GOT3 (cell line): ENCODE measurements around the gene ZNF491.
A peak's percentile ranks its signal among the peaks of the same experiment; 100 is the strongest.
"Not testable (repeated sequence)": the region's sequence is repeated elsewhere in the genome, so short reads cannot be mapped to it uniquely, and the experiment has no call there.

Experiments used
- DNase-seq: peaks from one replicate; lab custom pipeline; 2025; ENCODE audit warnings: mixed read lengths; lab: John Stamatoyannopoulos, UW

Gene ZNF491

GRCh38 chr19:11798391-11799330 is at the start of gene ZNF491:
TSS of gene ZNF491 (plus strand) at chr19:11798523. CDS start at chr19:11805954, 7,431 bp downstream.
- peak; percentile 49 for DNase-seq

- no peak for DNase-seq
Observed at GRCh38 chr19:11749751-11750150, 48.6 kb upstream of the ZNF491 start.

GRCh38 chr19:11752244-11752736 is 46.0 kb upstream of the ZNF491 start:
- DNase-seq = no peak

GRCh38 chr19:11754663-11755062 is 43.7 kb upstream of the ZNF491 start:
- DNase-seq = no peak

GRCh38 chr19:11756965-11757364 is 41.4 kb upstream of the ZNF491 start:
- DNase-seq = no peak

GRCh38 chr19:11759805-11760204 is 38.5 kb upstream of the ZNF491 start:
- DNase-seq = no peak

GRCh38 chr19:11763117-11763516 is 35.2 kb upstream of the ZNF491 start:
- DNase-seq = no peak

GRCh38 chr19:11763611-11764010 is 34.7 kb upstream of the ZNF491 start:
- no peak for DNase-seq

GRCh38 chr19:11766597-11767591 is 31.4 kb upstream of the ZNF491 start, which contains the start of gene ZNF441:
TSS of gene ZNF441 (plus strand) at chr19:11767000. CDS start at chr19:11767194, 194 bp downstream.
- peak; percentile 83 for DNase-seq

GRCh38 chr19:11767633-11768133 is 30.6 kb upstream of the ZNF491 start:
- DNase-seq = no peak

- DNase-seq = no peak
Observed at GRCh38 chr19:11769995-11770394, 28.3 kb upstream of the ZNF491 start.

- DNase-seq = not testable (repeated sequence)
Observed at GRCh38 chr19:11771520-11771919, 26.8 kb upstream of the ZNF491 start.

- not testable (repeated sequence) for DNase-seq
Observed at GRCh38 chr19:11776669-11777068, 21.7 kb upstream of the ZNF491 start.

- DNase-seq = no peak
Observed at GRCh38 chr19:11780431-11781020, 17.8 kb upstream of the ZNF491 start.

GRCh38 chr19:11781295-11782057 is 16.8 kb upstream of the ZNF491 start:
- no peak for DNase-seq

GRCh38 chr19:11783767-11784166 is 14.6 kb upstream of the ZNF491 start:
- DNase-seq = no peak

GRCh38 chr19:11784356-11784755 is 14.0 kb upstream of the ZNF491 start:
- no peak for DNase-seq

GRCh38 chr19:11787536-11787935 is 10.8 kb upstream of the ZNF491 start:
- DNase-seq = no peak

- DNase-seq = no peak
Observed at GRCh38 chr19:11792942-11793341, 5.4 kb upstream of the ZNF491 start.

GRCh38 chr19:11797491-11797890 is 832 bp upstream of the ZNF491 start:
- DNase-seq = peak; percentile 14
